GM20431 (cell line): ENCODE data around the gene FGB.

Experiments used
- in situ Hi-C: fragments of 300-500 bp; cut with MseI, MboI; formaldehyde crosslinking; loops from one replicate; pipeline ENCODE4 v1.15.0; 2020; ENCODE audit warnings: low sequenced_read_pairs; ENCODE audit not compliant: unreplicated experiment

The FGB gene

DNA sequence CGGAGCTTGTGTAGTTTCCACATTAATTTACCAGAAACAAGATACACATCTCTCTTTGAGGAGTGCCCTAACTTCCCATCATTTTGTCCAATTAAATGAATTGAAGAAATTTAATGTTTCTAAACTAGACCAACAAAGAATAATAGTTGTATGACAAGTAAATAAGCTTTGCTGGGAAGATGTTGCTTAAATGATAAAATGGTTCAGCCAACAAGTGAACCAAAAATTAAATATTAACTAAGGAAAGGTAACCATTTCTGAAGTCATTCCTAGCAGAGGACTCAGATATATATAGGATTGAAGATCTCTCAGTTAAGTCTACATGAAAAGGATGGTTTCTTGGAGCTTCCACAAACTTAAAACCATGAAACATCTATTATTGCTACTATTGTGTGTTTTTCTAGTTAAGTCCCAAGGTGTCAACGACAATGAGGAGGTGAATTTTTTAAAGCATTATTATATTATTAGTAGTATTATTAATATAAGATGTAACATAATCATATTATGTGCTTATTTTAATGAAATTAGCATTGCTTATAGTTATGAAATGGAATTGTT lies at the start of gene FGB:
FGB (plus strand) TSS at position 315 of the 558 bp plus-strand sequence; CDS start at position 323, 8 bp downstream.
- in situ Hi-C loops, result no loop called here

GRCh38 chr4:154516318-154517029 lies 46.3 kb upstream of the FGB start:
- in situ Hi-C loops, result no loop called here

DNA sequence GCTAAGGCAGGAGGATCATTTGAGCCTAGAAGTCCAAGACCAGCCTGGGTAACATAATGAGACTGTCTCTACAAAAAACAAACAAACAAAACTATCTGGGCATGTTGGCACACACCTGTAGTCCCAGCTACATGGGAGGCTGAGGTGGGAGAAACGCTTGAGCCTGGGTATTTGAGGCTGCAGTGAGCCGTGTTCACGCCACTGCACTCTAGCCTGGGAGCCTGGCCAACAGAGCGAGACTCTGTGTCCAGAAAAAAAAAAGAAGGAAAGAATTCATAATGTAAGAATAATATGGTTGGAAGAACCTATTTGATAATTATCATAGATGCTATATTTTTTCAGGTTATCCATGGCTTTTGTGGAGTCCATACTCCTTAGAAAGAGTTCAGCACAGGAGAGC lies 45.2 kb upstream of the FGB start:
- in situ Hi-C loops, result no loop called here

- in situ Hi-C loops, result no loop called here
Observed at GRCh38 chr4:154519214-154519613, 43.6 kb upstream of the FGB start.

DNA sequence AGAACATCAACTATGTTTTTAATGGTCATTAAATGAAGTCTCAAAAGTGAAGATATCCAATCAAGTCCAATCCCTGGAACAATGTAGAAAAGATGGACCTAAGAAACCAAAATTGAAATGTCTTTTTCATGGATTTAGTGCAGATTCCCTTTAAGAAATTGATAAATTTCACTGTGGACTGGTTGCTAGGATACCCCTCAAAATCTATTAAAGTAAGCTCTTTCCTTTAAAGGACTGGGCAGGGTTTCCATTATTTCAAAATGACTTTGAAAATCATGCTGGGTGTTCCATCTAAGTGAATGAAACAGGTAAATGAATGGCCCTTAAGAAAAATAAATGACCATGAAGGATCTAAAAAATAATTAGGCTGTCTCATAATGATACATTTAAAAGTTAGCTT lies 41.2 kb upstream of the FGB start:
- in situ Hi-C loops, result no loop called here

GRCh38 chr4:154526151-154526550 lies 36.7 kb upstream of the FGB start:
- in situ Hi-C loops, result no loop called here

GRCh38 chr4:154527308-154527707 lies 35.5 kb upstream of the FGB start:
- in situ Hi-C loops, result no loop called here

GRCh38 chr4:154528869-154529268 lies 33.9 kb upstream of the FGB start:
- in situ Hi-C loops, result no loop called here

DNA sequence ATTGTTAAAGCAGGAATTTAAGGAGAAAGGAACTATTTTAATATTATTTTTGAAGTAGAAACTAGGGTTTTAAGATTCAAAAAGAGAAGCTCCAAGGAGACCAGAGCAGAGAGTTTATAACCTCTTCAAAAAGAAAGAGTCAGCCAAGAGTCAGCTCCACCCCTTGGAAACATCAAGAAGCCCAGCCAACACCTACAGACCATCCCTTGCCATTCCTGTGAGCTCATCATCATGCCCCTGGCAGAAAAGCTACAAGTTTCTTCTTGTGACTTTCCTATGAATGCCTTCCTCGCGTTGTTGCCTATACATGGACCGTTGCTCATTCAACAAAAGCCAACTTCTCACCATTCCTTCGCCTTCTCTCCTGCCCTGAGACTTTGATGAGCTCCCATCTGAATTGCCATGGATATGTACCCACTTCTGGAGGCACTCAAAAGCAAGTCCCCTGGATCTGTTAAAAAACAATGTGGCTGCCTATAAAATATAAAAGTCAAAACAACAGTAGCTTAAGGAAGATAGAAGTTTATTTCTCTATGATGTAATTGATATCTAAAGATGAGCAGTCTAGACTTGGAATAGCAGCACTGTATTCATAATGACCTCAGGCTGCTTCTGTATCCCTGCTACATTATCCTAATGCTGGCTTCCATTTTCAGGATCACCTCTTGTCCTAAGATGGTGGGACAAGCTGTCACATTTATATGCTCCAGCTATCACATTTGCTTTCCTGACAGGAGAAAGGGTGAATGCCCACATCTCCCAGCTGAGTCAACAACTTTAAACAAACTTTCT lies 32.9 kb upstream of the FGB start:
- in situ Hi-C loops, result no loop called here

DNA sequence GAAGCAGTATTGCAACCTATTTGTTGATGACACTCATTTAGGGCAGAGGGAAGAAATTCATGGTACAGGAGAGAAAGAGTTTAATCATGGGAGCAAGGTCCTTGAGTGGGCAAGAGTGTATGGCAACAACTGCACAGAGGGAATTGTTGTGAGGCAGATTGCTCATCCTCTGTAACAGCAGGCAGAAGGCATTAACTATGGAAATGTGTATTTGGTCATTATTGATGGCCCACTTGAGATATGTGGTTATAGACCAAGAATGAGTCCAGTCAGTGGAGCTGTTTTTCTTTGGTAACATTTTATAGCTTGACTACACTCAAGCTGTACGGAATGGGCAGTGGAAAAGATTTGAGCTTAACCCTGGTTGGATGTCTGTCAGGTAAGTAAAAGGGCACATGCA lies 28.5 kb upstream of the FGB start:
- in situ Hi-C loops, result no loop called here

- in situ Hi-C loops, result no loop called here
Observed at GRCh38 chr4:154542271-154542879, 20.4 kb upstream of the FGB start.

DNA sequence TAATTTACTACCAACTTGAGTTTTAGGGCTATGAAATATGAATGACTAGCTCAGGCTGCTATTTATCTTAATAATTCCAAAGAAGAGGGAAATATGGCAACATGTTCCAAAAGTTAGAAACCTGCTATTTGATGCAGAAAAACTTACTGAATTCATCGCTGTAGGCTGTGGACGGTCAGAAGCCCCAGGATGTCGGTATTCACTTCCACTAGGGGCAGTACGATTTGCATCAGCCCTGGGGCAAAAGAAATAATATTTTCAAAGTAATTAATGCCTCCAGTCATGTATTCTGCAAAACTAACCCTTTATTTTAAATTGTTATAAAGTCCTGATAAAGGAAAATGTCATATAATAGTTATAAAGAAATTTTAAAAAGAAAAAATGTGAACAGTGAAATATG lies 17.1 kb upstream of the FGB start:
- in situ Hi-C loops, result no loop called here

- in situ Hi-C loops, result loop anchor here (10.0 kb wide), 1 partner anchor 65 kb away; the partner anchor contains the start of gene FGG
Observed at GRCh38 chr4:154549894-154550790, 12.7 kb upstream of the FGB start, which contains the start of gene PLRG1. Gene PLRG1, minus strand, starts transcription at chr4:154550400. Its CDS starts 92 bp downstream, at chr4:154550308.

- in situ Hi-C loops, result loop anchor here (10.0 kb wide), 1 partner anchor 63 kb away; the partner anchor contains the start of gene FGG
Observed at GRCh38 chr4:154551872-154552686, 10.7 kb upstream of the FGB start.

- in situ Hi-C loops, result loop anchor here (10.0 kb wide), 1 partner anchor 56 kb away; the partner anchor contains the start of gene FGG
Observed at GRCh38 chr4:154559141-154559493, 3.7 kb upstream of the FGB start.

- in situ Hi-C loops, result loop anchor here (10.0 kb wide), 1 partner anchor 55 kb away; the partner anchor contains the start of gene FGG
Observed at GRCh38 chr4:154559494-154560418, 3.1 kb upstream of the FGB start.

DNA sequence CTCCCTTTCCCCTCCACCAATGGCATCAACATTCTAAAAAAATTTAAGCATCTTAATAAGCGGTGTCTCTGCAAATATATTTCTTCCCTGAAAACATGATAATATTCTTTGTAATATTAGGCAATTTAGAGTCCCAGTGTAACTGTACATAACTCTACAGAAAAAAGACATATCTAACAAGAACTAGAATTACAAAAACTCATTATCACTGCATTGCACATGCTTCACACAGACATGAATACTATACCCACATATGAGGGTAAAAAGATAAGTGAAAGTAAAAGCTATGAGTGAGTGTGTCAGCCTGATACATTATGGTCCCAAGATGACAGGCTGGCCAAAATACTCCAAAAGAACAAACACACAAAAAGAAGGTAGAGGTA lies 2.4 kb upstream of the FGB start:
- in situ Hi-C loops, result no loop called here

- in situ Hi-C loops, result no loop called here
Observed at GRCh38 chr4:154560824-154561231, 2.0 kb upstream of the FGB start.
